Measurements from ENCODE around the gene TMEM258.

DNA sequence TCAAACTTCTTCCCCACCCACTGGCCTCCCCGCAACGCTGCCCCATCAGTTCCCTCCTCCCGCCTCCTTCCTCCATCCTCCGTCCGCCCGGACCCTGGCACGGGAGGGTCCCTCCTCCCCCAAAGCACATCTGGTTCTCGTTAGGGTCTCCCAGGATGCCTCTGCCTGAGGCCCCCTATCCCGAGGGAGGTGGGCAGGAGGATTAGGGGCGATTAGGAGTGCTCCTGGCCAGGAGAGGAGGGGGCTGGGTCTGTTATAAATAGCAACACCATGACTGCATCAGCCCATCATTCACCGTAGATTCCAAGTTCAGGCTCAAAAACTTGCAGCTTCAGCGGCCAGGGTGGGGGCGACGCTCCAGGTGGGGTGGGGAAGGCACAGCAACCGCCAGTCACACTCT is 29.6 kb downstream of the TMEM258 start:
- TF ChIP-seq, protein P1, sequence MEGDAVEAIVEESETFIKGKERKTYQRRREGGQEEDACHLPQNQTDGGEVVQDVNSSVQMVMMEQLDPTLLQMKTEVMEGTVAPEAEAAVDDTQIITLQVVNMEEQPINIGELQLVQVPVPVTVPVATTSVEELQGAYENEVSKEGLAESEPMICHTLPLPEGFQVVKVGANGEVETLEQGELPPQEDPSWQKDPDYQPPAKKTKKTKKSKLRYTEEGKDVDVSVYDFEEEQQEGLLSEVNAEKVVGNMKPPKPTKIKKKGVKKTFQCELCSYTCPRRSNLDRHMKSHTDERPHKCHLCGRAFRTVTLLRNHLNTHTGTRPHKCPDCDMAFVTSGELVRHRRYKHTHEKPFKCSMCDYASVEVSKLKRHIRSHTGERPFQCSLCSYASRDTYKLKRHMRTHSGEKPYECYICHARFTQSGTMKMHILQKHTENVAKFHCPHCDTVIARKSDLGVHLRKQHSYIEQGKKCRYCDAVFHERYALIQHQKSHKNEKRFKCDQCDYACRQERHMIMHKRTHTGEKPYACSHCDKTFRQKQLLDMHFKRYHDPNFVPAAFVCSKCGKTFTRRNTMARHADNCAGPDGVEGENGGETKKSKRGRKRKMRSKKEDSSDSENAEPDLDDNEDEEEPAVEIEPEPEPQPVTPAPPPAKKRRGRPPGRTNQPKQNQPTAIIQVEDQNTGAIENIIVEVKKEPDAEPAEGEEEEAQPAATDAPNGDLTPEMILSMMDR (IDR thresholded peaks at IDR 0.05): no peak
- no peak for TF ChIP-seq POLR2A (IDR thresholded peaks at IDR 0.05)
